GM19193 (cell line): ENCODE data around the gene SH3RF1.

Experiments
- POLR2A ChIP-seq: IDR thresholded peaks from 4 replicates; pipeline ENCODE4 v1.6.1; 2011; ENCODE audit not compliant: insufficient read depth, insufficient read length; ENCODE audit errors: extremely low read depth

Gene SH3RF1

DNA sequence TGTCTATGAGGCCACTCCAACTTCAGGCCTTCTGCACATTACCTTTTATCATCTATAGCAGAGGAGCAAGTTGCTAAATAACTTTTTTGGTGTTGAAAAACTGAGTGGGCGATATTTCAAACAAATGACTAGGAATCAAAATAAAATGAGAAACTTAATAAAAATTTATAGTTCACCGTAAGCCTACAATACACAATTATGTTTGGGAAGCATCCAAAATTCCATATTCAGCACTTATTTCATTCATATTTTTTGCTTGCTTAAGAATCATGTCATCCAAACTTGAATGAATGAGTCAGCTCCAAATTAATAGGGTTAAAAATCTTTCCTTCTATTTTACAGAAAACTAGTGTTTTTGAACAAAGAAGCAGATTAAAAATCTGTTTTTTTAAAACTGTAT, 119.1 kb downstream of the SH3RF1 start:
- TF ChIP-seq POLR2A: no peak

- no peak for TF ChIP-seq POLR2A
These were observed 120.0 kb downstream of the SH3RF1 start for GRCh38 chr4:169150806-169151205.

DNA sequence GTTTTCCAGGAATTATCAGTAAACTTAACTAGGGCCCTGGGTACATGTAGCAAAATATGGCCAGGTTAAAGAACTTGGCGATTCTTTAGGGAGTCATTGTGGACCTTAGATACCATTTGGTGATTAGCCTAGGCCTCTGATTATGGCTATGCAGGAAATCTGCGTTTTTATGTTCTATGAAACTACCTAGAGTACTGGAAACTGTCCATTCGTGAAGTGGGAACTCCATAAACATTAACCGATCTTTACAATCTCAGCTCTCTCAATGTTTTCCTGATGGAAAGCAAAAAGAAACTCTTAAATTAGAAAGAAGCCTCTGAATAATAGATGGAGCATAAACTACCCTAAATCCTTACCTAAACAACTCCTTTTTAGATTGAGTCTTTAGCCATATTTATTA, 121.9 kb downstream of the SH3RF1 start:
- TF ChIP-seq POLR2A: no peak

- no peak for TF ChIP-seq POLR2A
These were observed 123.6 kb downstream of the SH3RF1 start for GRCh38 chr4:169147191-169147590.

DNA sequence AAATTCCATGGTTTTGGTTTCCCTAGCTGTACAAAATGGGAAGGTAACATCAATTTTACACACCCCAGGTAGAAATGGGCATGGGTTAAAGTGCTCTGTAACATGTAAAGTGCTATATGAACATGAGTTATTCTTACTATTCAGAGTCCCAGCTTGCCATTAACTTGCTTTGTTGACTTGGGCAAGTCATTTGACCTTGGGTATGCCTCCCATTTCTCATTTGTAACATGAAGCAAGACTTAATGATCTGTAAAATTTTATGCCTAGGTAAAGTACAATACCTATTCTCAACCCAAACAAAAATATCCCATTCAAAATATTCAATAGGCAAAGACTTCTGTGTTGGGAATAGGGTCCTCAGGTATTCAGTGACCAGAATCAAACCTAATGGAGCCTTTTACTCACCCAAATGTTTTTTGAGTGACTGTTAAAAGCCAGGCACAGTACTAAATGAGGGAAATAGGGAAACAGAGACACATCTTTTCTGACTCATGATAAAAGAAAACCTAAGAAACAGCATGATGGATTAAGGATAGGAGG, 126.6 kb downstream of the SH3RF1 start:
- TF ChIP-seq POLR2A: no peak

GRCh38 chr4:169143335-169143734, 127.4 kb downstream of the SH3RF1 start:
- TF ChIP-seq POLR2A: no peak

- no peak for TF ChIP-seq POLR2A
These were observed 127.8 kb downstream of the SH3RF1 start for GRCh38 chr4:169142906-169143305.

DNA sequence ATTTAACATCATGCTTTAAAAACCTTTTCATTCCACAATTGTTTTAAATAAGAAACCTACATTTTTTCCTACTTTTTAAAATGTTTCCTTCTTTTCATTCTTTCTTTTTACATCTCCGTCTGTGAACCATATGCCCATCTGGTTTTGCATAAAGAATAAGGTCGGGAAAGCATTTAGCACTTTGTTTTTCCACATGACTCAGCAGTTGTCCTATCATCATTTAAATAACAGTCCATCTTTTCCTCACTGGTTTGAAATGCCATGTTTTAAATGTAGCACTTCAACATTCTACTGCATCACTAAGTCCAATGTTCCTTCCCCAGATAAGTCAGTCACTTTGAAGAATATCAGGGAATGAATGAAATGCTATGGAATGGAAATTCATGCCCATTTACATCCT, 128.4 kb downstream of the SH3RF1 start:
- TF ChIP-seq POLR2A: no peak

- no peak for TF ChIP-seq POLR2A
These were observed 131.7 kb downstream of the SH3RF1 start for GRCh38 chr4:169139021-169139420.

GRCh38 chr4:169137558-169137920, 133.2 kb downstream of the SH3RF1 start:
- TF ChIP-seq POLR2A: no peak

DNA sequence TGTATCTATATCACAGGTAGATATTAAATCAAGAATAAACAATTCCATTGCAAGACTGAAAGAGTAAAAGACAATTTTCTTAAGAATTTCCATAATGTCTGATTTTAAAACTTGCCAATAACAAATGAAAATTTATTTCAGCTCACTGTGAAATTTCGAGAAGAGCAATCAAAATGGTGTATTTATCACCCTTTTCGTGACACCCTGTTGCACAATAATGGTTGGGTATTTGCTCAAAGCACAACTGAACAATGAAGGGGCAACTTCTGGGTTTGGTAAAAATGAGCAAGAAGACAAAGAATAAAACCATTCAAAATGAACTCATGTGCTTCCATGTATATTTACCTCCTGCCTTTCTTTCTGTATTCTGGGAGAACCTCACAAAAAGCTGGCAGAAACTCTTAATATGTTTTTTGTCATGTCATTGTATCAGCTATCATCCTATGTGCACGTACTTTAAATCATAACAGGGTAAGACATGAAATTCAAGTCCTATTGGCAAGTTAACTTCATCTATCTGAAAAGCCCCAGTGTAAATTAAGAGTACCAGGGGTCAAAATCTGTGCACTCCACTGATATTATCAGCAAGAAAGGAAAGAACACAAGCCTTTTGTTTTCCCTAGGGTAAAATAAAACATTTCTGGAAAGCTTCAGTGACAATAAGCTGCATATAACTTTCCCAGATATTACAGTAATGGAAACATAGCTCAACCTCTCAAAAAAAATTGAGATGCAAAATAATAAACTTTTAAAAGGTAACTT, 133.8 kb downstream of the SH3RF1 start:
- TF ChIP-seq POLR2A: no peak

DNA sequence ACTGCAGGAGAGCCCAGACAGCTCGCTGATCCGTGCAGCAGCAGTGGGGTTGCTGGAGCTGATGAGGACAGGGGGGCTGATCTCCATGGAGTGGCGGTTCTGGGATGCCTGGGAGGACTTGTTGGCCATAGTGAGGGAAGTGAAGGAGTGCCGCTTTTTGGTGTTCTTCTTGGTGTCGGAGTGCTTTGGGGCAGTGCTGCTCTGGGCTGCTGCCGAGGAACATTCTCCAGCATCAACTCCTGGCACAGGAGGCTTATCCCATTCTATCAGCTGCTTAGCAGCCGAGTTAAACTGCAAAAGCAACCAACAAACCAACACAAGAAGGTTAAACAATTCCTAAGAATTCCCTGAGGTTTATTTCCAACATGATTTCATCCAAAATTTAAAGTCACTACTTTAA, 134.4 kb downstream of the SH3RF1 start:
- TF ChIP-seq POLR2A: no peak

DNA sequence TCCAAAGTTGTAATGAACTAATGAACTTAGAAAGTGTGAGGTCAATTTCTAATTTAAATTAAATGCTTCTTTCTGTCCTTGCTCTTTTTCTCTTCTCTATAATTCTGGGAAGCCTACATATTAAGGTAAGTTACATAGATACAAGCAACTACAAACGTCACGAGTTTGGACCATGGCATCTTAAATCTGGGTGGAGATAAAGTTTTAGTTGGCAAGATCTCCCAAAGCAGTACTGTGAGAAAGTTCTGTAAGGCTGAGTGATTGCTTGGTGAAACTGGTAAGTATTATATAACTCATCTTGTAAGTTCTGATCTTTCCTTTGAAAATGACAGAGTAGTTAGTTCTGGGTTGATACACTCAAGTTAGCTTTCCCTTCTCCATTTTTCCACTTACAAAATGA, 135.0 kb downstream of the SH3RF1 start:
- TF ChIP-seq POLR2A: no peak

- TF ChIP-seq POLR2A: no peak
These were observed 136.8 kb downstream of the SH3RF1 start for GRCh38 chr4:169133932-169134331.

DNA sequence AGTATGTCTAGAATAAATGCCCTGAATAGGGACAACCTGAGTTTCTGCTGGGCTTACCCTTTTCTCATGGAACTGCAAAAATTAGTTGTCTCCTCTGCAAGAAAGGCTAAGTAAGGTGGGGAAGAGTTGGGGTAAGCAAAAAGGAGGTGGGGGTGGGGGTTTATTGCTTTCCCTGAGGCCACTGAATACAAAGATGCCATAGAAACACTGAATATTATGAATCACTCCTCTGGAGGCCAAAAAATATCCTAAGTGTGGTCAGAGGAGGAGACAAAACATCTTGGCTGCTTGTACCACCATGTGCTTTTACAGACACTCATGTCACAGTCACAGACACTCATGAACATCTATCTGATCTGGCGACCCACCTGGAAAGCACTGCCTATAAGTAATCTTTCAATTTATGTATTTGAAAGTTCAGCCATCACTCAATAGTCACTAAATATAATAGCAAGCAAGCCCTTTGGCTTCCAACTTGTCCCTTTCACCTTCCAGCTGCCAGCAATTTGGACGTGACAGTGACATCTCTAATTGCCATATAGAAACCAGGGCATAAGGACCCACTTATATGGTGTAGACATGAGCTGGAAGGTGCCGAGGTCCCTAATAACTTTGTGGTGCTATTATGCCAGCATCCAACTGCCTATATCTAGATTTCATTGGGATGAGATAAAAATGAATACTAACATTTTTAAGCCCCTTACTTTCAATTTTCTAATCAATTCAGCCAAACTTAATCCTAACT, 138.0 kb downstream of the SH3RF1 start:
- no peak for TF ChIP-seq POLR2A
